Jurkat, Clone E6-1 (cell line): ENCODE measurements around the gene FRMD3.

ENCODE experiments used
- DNase-seq: peaks from one replicate; pipeline ENCODE4 v3.0.0-alpha.2; 2011; ENCODE audit warnings: low read depth, low spot score
- H3K4me3 ChIP-seq: 2 replicates; pipeline ENCODE4 v1.5.1; 2011; ENCODE audit warnings: mild to moderate bottlenecking, low read length, control low read depth, moderate library complexity

Gene FRMD3

GRCh38 chr9:83270116-83270515, 268.1 kb downstream of the FRMD3 start:
- DNase-seq: no peak

DNA sequence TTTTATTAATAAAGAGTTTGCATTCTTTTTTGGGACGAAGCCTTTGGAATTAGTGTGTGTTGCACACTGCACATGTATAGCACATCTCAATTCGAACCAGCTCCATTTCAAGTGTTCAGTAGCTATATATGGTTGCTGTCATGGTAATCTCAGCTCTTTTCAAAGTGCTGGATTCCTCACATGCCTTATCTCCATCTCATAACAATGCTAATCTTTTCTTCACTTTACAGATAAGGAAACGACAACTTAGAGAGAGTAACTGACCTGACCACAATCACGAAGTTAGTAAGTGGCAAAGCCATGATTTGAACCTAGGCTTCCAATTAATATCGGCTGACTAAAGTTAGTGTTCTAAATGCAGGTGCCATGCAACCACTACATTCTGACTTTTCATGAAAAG, 270.5 kb downstream of the FRMD3 start:
- no peak for DNase-seq
- no peak overlapping the region for H3K4me3 ChIP-seq

More at GRCh38 chr9:83270116-83270515, 268.1 kb downstream of the FRMD3 start:
- H3K4me3 ChIP-seq: no peak overlapping the region

- DNase-seq: no peak
- H3K4me3 ChIP-seq: no peak overlapping the region
Observed at GRCh38 chr9:83266666-83267496, 271.3 kb downstream of the FRMD3 start.

GRCh38 chr9:83266331-83266665, 271.9 kb downstream of the FRMD3 start:
- H3K4me3 ChIP-seq: no peak overlapping the region
- DNase-seq: no peak

GRCh38 chr9:83264315-83264714, 273.9 kb downstream of the FRMD3 start:
- no peak for DNase-seq
- H3K4me3 ChIP-seq: no peak overlapping the region

GRCh38 chr9:83259558-83259957, 278.6 kb downstream of the FRMD3 start:
- no peak for DNase-seq
- H3K4me3 ChIP-seq: no peak overlapping the region

DNA sequence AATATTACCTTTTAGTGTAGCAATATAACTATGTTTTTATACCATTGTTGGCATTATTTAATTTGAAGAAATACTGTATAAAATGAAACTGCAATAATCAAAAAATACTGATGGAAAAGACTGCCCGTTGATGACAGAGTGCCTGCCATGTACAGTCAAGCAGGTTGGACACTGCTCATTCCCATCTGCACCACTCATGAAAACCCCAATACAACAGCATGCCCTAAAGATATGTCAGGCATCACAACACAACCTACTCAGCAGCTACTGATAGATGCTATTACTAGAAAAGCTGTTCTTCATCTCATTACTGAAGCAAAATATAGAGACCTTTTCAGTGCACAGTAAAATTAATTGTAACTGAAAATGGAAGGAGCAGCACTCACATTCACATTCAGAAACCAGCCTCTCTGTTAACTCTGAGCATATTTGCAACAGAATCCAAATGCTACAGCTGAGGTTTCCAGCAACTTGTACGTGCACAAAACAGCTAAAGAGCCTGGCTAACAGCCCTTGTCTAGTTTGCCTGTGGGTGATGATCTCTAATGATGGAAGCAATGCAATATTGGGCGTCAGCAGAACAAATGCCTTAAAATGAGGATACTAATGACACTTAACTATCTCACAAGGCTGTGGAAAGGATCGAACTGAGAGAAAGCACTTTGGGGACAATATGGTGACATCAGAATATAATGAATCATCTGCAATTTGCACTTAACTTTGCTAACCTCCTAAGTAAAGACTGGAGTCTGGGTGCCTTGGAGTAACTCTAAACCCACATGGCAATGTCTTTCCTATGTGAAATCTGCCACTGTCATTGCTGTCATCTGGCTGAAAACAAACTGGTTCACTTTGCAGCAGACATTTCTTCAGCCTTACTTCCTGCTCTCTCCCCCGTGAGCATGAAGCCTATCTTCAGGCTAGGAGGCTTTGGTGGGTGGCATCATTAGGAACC, 280.0 kb downstream of the FRMD3 start:
- DNase-seq: no peak

GRCh38 chr9:83247732-83248131, 290.5 kb downstream of the FRMD3 start:
- no peak for DNase-seq
- no peak overlapping the region for H3K4me3 ChIP-seq

More for the DNA sequence above, 280.0 kb downstream of the FRMD3 start:
- H3K4me3 ChIP-seq: no peak overlapping the region

DNA sequence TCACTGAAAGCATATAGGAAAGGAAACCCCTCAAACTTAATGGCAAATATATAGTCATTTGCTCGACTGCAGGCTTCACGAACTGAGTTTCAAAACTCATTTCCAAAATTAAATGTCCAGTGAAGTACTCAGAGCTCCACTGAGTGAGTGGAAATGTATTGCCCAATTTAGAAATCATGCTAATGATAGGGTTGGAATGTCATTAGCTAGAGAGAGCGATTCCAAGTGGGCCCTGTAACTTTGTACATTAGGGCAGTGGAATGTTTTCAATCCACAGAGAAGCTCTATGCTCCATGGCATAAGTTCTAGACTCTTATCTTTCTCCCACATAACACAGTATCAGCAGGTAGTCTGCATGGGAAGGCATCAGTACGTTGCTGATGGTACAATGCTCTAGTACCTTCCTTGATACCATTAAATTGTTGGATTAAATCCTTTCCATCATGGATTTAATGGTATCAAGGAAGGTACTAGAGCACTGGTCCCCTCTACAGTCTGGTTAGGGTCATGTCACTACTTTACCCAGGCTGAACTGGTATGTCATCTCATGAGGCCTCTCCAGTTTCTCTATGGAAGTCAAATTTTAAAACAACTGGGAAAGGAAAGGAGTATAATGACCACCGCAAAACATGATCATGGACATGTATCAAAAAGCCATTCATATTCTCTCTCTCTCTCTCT, 292.1 kb downstream of the FRMD3 start:
- DNase-seq: no peak
- no peak overlapping the region for H3K4me3 ChIP-seq

DNA sequence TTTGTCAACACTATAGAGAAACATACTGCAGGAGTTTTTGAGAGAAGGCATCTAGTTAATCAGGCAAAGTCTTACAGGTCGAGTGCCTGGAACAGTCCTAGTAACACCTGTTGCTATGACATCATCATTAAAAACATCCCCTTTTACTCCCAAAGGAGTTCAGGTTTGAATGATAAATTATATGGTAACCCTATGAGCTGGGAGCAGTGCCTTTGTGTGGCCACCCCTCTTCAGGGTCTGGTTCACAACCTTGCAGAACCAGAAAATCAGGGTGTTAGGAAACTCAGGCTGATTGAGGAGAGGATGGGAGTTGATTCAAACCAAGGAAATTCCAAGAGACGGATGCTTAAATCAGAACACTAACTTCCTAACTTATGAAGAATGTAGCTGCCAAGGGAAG, 296.1 kb downstream of the FRMD3 start:
- no peak overlapping the region for H3K4me3 ChIP-seq
- DNase-seq: no peak

DNA sequence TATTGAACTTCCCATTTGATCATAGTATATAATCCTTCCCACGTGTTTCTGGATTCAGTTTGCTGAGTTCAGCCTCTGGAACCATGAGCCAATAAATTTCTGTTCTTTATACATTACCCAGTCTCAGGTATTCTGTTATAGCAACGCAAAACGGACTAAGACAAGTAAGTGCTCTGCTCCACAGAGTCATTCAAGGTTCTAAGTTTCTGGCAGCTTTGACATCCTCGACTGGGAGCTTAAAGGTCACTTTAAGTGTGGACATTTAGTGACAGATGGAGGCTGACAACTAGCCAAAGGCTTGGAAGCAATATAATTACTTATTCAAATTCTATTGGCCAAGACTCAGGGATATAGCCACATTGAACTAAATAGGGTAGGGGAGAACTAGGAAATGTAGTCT, 297.5 kb downstream of the FRMD3 start:
- H3K4me3 ChIP-seq: no peak overlapping the region
- no peak for DNase-seq

GRCh38 chr9:83239747-83240146, 298.5 kb downstream of the FRMD3 start:
- DNase-seq: no peak
- H3K4me3 ChIP-seq: no peak overlapping the region

DNA sequence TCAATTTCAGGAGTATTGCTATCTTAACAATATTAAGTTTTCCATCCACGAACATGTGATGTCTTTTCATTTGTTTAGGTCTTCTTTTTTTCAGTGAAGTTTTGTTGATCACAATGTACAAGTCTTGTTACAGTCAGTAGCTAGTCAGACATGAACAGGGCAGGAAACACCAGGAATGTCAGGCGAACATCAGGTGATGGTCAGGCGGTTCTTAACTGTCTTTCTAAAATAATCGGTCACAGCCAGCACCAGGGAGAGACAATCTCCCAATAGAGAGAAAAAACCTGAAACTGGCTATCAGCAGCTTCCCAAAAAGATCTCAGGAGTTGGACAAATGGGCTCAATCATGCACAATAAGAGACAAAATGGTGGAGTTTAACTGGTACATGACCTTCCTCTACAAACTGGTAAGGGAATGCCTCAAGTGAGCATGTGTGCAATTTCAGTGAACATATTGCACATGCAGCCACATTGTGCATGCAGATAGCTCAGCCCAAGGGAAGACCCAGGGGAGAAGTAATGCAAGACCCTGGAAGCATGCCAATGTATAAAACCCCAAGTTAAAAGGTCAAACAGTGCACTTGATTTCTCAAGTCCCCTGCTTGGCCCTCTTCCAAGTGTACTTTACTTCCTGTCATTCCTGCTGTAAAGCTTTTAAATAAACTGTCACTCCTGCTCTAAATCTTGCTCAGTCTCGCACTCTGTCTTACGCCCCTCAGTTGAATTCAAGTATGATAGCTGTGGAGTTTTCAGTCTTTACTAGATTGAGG, 299.1 kb downstream of the FRMD3 start:
- DNase-seq: peak; percentile 4
- H3K4me3 ChIP-seq: no peak overlapping the region

GRCh38 chr9:83236029-83236696, 302.0 kb downstream of the FRMD3 start:
- no peak overlapping the region for H3K4me3 ChIP-seq
- no peak for DNase-seq

- DNase-seq: no peak
- H3K4me3 ChIP-seq: no peak overlapping the region
Observed at GRCh38 chr9:83235526-83235925, 302.7 kb downstream of the FRMD3 start.

DNA sequence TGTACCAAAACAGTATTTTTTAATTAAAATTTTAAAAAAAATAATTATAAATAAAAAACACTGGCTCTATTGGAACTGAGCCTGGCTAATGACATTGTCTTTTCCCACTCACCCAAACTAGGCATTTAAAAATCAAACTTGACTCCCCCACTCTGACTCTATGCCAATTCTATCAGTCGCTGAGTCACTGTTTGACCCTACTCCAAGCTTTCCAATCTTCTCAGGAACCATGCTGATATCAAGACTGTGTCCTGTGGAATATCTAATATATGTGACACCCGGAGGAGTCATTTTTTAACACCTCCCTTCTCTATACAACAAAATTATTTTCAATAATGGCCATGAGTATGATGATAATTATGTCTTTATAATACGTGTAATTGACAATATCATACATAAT, 303.7 kb downstream of the FRMD3 start:
- H3K4me3 ChIP-seq: no peak overlapping the region
- no peak for DNase-seq

GRCh38 chr9:83233647-83234046, 304.6 kb downstream of the FRMD3 start:
- no peak for DNase-seq
- no peak overlapping the region for H3K4me3 ChIP-seq

DNA sequence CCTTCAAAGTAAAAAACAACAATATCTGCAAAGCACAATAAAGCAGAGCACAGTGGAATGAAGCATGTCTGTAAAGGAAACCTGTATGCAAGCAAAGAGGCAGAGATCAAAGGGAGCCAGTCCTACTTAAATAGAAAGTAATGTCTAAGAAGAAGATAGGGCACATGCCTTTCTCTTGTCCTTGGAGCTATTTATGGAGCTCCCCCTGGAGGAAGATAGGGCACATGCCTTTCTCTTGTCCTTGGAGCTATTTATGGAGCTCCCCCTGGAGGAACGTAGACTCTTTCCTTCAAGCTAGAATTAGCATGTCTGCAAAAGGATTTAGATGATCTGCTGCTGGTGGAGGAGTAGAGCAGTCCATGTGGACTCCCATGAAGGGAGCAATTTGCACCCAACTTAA, 307.2 kb downstream of the FRMD3 start:
- DNase-seq: peak; percentile 58
- no peak overlapping the region for H3K4me3 ChIP-seq
